GM12865 (cell line): ENCODE data around the gene SEC31B.

Experiments used
- DNase-seq: peaks from one replicate; pipeline ENCODE4 v3.0.0; 2010; ENCODE audit warnings: low read depth
- H3K4me3 ChIP-seq: 2 replicates; pipeline ENCODE4 v1.5.1; 2011; ENCODE audit warnings: mild to moderate bottlenecking, low read depth, low read length, control low read depth
- TF ChIP-seq, protein P1 (sequence below): IDR thresholded peaks from 2 replicates; pipeline ENCODE4 v1.5.1; 2011; ENCODE audit warnings: low read length, control low read depth, low read depth, inconsistent platforms; ENCODE audit not compliant: insufficient read depth; ENCODE audit errors: missing control alignments

The SEC31B gene, protein sequence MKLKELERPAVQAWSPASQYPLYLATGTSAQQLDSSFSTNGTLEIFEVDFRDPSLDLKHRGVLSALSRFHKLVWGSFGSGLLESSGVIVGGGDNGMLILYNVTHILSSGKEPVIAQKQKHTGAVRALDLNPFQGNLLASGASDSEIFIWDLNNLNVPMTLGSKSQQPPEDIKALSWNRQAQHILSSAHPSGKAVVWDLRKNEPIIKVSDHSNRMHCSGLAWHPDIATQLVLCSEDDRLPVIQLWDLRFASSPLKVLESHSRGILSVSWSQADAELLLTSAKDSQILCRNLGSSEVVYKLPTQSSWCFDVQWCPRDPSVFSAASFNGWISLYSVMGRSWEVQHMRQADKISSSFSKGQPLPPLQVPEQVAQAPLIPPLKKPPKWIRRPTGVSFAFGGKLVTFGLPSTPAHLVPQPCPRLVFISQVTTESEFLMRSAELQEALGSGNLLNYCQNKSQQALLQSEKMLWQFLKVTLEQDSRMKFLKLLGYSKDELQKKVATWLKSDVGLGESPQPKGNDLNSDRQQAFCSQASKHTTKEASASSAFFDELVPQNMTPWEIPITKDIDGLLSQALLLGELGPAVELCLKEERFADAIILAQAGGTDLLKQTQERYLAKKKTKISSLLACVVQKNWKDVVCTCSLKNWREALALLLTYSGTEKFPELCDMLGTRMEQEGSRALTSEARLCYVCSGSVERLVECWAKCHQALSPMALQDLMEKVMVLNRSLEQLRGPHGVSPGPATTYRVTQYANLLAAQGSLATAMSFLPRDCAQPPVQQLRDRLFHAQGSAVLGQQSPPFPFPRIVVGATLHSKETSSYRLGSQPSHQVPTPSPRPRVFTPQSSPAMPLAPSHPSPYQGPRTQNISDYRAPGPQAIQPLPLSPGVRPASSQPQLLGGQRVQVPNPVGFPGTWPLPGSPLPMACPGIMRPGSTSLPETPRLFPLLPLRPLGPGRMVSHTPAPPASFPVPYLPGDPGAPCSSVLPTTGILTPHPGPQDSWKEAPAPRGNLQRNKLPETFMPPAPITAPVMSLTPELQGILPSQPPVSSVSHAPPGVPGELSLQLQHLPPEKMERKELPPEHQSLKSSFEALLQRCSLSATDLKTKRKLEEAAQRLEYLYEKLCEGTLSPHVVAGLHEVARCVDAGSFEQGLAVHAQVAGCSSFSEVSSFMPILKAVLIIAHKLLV

DNA sequence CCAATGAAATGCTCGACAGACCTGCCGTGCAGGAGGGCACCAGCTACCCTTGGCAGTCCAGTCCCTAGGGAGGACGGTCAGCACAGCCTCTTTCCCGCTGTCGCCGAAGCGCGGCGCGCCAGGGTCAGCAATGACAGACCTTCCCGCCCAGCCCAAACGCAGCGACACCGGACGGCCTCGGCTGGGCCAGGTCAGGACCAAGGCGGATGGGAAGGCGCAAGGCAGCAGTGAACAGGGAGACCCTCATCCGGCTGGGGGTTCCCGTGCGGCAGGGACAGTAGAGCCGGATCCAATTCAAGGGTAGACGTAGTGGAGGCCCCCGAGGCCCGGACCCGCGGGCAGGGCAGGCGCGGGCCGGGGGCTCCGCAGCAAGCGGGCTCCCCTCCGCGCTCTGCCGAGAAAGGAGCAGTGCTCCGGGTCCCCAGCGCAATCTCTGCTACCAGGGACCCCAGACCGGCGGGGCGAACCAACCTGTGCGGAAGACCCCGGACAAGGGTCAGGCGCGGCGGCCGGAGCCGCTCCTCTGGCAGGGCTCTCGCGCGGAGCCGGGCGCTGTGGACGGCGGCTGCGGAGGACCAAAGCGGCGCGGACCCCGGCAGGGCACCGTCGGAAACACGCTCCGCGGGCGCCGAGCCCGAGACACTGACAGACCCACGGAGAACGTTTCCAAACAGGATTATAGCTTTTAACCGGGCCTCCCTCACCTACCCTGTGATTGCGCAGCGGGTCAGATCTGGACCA lies at the start of gene SEC31B:
SEC31B (minus strand) TSS at position 551 of the 741 bp plus-strand sequence. CDS start 2,909 bp downstream, outside the sequence.
- no peak for DNase-seq
- H3K4me3 ChIP-seq: no peak within 1 kb of the TSS
- TF ChIP-seq, protein P1, sequence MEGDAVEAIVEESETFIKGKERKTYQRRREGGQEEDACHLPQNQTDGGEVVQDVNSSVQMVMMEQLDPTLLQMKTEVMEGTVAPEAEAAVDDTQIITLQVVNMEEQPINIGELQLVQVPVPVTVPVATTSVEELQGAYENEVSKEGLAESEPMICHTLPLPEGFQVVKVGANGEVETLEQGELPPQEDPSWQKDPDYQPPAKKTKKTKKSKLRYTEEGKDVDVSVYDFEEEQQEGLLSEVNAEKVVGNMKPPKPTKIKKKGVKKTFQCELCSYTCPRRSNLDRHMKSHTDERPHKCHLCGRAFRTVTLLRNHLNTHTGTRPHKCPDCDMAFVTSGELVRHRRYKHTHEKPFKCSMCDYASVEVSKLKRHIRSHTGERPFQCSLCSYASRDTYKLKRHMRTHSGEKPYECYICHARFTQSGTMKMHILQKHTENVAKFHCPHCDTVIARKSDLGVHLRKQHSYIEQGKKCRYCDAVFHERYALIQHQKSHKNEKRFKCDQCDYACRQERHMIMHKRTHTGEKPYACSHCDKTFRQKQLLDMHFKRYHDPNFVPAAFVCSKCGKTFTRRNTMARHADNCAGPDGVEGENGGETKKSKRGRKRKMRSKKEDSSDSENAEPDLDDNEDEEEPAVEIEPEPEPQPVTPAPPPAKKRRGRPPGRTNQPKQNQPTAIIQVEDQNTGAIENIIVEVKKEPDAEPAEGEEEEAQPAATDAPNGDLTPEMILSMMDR: no peak

DNA sequence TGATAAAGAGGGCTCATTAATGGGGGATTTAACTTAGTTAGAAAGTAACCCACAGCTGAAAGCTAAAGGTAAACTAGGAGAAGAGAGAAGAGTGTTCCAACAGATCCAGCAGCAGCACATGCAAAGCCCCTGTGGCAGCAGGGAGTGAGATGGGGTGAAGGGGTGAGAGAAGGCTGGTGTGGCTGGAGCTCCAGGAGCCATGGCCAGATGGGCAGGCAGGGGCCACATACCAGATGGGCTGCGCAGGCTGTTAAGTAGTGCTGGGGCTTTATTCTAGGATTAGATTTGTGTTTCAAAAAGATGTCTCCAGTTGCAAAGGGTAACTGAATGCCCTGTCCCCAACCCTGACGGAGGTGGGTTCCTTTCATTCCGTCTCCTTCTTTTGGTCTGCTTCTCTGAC lies 49.3 kb upstream of the SEC31B start:
- H3K4me3 ChIP-seq: no peak overlapping the region
- TF ChIP-seq, protein P1: no peak
- DNase-seq: no peak

DNA sequence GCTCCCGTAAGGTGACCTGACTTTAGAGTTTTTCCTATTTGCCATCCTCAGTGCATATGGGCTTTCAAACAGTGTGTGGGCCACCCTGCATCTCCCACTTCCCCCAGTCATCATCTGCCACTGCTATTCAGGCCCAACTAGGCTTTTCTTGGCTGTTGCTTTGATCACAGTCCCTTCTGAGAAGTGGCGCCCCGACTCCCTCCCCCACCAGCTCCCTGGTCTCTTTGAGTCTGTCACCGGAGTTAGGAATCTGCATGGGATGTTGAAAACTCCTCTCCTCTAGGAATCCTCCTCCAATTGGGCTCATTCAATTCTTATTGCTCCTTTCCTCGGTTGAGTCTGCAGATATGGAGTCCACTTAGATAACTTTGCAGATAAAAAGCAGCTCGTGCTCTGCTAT lies 48.2 kb upstream of the SEC31B start:
- TF ChIP-seq, protein P1: no peak
- DNase-seq: no peak
- H3K4me3 ChIP-seq: no peak overlapping the region

DNA sequence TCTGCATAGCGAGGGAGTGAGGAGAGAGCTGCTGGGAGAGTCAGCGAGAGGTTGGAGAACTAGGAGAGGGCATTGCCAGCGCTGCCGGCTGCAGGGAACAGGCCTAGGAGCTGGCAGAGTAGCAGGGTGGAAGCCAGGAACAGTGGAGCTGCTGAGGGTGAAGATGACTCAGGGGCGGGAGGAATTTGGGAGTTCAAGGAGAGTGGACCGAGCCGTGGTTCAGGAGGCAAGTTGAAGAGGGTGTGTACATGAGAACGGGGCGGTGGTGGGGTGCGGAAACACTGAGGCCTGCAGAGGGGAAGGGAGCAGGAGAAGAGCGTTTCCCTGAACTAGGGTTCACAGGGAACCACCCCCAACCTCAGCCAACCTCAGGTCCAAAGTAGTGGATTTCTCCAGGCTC lies 47.6 kb upstream of the SEC31B start:
- H3K4me3 ChIP-seq: no peak overlapping the region
- TF ChIP-seq, protein P1: no peak
- DNase-seq: no peak

DNA sequence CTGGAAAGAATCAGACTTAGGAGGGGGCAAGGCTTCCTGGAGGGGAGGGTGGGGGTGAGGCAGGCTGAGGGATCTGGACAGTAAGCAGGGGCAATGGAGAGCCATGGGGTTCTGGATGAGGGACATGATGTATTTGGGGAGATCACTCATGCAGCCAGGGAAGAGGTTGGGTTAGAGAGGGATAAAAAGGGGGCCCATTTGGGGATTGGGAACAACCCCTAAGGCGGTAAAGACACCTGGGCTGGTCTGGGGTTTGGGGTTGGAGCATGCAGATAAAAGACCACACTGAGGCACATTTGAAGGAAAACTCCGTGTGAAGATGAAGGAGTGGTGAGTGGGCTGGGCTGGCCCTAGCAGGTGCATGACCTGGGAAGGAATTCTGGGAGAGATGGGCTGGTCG lies 46.9 kb upstream of the SEC31B start:
- no peak overlapping the region for H3K4me3 ChIP-seq
- TF ChIP-seq, protein P1: no peak
- no peak for DNase-seq
